22Rv1 (cell line): ENCODE data around the gene NEK11.

Experiments
- H3K27ac ChIP-seq: fragments of 450-650 bp; 2 replicates; pipeline ENCODE4 v1.5.1; 2017
- ZFX ChIP-seq: fragments of 450-650 bp; IDR thresholded peaks from 2 replicates; pipeline ENCODE4 v1.6.1; 2017; ENCODE audit warnings: antibody characterized with exemption, borderline replicate concordance
- TF ChIP-seq, protein P1 (sequence below): fragments of 450-650 bp; IDR thresholded peaks from 2 replicates; pipeline ENCODE4 v1.5.1; 2017; ENCODE audit warnings: mild to moderate bottlenecking

Gene NEK11

DNA sequence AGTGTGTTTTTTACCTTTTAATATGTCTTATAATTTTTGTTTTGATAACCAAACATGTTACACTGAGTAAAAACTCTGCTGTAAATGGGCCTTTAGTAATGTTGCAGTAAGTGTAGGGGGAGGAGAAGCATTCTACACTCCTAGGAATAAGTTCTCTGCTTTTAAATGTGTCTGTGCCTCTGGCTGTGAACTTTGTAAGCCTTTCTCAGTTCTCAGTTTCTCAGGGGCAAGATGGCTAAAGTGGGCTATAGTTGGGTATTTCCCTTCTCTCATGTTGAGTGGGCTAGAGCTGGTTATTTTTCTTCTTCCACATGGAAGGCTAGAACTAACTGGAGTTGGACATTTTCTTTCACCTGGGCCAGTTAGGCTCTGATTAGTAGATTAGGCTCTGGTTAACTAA is 279.6 kb downstream of the NEK11 start:
- TF ChIP-seq ZFX, result no peak
- TF ChIP-seq, protein P1, sequence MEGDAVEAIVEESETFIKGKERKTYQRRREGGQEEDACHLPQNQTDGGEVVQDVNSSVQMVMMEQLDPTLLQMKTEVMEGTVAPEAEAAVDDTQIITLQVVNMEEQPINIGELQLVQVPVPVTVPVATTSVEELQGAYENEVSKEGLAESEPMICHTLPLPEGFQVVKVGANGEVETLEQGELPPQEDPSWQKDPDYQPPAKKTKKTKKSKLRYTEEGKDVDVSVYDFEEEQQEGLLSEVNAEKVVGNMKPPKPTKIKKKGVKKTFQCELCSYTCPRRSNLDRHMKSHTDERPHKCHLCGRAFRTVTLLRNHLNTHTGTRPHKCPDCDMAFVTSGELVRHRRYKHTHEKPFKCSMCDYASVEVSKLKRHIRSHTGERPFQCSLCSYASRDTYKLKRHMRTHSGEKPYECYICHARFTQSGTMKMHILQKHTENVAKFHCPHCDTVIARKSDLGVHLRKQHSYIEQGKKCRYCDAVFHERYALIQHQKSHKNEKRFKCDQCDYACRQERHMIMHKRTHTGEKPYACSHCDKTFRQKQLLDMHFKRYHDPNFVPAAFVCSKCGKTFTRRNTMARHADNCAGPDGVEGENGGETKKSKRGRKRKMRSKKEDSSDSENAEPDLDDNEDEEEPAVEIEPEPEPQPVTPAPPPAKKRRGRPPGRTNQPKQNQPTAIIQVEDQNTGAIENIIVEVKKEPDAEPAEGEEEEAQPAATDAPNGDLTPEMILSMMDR, result no peak

DNA sequence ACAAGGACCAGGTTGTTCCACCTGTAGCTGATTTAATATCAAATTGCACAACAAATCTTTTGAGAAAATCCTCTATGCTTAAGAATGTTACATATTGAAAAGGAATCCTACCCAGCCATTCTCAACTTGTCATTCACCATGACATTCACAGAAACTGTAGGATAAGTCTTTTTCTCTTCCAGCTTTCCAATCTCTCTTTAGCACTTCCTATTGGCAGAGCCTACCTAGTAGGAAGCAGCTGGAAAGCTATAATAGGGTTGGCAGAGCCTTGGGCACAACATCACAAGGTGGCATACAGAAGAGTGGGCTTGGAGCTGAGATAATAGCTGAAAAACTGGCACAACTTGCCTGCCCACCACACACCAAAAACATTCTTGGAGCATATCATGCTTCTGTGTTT is 287.6 kb downstream of the NEK11 start:
- no peak overlapping the region for H3K27ac ChIP-seq
- TF ChIP-seq, protein P1, result no peak
- no peak for TF ChIP-seq ZFX

More for the DNA sequence above, 279.6 kb downstream of the NEK11 start:
- no peak overlapping the region for H3K27ac ChIP-seq

DNA sequence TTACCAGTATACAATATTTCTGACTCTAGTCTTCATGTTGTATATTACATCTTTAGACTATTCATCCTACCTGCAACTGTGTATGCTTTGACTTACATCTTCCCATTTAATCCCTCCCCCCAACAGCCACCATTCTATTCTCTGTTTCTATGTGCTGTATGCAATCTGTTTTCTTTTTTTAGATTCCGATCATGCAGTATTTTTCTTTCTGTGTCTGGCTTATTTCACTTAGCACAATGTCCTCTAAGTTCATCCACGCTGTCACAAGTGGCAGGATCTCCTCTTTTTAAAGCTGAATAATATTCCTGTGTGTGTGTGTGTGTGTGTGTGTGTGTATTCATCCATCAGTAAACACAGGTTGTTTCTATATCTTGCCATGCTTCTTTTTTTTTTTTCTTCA is 288.5 kb downstream of the NEK11 start:
- TF ChIP-seq, protein P1, result no peak
- no peak for TF ChIP-seq ZFX
- no peak overlapping the region for H3K27ac ChIP-seq

DNA sequence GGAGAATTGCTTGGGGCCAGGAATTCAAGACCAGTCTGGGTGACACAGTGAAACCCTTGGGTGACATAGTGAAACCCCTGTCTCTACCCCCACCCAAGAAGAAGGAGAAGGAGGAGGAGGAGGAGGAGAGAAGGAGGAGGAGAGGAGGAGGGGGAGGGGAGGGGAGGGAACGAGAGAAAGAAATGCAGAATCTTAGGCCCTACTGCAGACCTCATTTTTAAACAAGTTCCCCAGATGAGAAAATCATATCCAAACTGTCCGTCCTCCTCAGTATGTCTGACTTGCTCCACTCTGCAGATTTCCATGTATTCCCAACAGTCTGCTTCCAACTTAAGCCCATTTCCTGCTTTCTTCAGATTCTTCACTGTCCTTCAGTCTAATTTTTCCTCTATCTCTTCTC is 291.0 kb downstream of the NEK11 start:
- no peak overlapping the region for H3K27ac ChIP-seq
- TF ChIP-seq, protein P1, result no peak
- no peak for TF ChIP-seq ZFX

DNA sequence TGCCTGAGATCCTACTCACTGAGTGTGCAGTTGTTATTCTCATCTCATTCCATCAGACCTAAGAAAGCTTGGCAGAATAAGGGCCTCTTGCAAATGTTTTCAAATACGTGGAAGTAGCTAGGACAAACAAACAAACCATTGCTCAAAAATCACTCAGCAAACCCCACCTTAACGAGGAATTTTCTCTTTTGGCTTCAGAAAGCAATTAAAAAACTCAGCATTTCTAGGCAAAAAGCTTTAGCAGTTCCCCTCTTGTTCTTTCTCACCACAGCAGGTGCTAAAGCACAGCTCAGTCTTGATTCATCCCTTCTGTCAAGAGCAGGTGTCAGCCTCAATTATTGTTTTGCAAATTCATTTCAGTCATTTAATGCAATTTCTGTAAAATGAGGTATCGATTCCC is 296.3 kb downstream of the NEK11 start:
- no peak overlapping the region for H3K27ac ChIP-seq
- TF ChIP-seq, protein P1, result no peak

DNA sequence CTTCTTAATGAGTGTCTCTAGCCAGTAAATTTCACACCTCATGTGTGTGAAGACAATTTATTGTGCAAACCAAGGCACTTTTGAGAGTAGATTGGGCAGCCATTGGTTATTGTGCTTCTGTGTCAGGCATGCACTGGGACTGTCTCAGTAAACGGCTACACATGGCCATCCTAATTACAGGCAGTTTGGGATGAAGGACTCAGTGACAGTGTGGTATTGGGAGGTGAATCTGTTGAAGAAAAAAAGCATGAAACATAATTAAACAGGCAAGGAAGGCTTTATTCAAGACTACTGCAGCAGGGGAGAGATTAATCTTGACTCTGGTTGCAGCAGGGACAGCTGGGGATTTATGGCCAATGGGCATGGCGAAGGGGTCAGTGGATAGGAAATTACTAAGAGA is 297.1 kb downstream of the NEK11 start:
- TF ChIP-seq, protein P1, result no peak
- TF ChIP-seq ZFX, result no peak

DNA sequence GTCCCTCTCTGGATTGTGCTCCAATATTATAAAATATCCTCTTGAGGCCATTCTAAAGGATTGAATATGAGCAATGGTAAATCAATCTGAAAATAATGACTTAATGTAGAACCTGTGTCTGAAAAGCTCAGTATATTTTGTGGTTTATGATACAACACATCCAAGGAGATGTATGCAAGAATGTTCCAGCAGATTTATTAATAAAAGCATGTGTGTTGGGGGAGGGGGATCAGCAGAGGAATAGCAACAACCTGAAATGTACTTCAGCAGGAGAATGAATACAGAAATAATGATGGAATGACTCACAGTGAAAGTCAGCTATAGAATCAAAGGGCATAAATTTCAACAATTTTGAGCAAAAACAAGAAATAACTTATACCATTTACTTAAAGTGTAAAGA is 298.2 kb downstream of the NEK11 start:
- TF ChIP-seq, protein P1, result no peak
- TF ChIP-seq ZFX, result no peak
- H3K27ac ChIP-seq, result no peak overlapping the region

More for the DNA sequence above, 297.1 kb downstream of the NEK11 start:
- no peak overlapping the region for H3K27ac ChIP-seq
